Spleen (tissue), 11 donors: ENCODE data around the gene IGSF9B. TPM values are rescaled to one million over a fixed set of nuclear protein-coding genes. Genes with fewer than 3 reads are reported as not detected.

ENCODE experiments used
- DNase-seq: peaks from one replicate; pipeline ENCODE4 v3.0.0-alpha.2; 2020
- H3K27ac ChIP-seq, 8 donors: fragments of 200-600 bp; sonication (generic) in 7 of 8; 1 replicate in 4 of 8; 2 replicates in 4 of 8; pipeline versions ENCODE4 v1.5.0 to v1.8.0; 2016 to 2021; ENCODE audit warnings: inconsistent platforms in 4 of 8, mild to moderate bottlenecking in 4 of 8, moderate library complexity in 1 of 8
- H3K27me3 ChIP-seq, 7 donors: fragments of 200-600 bp; sonication (generic) in 6 of 7; replicated peaks in 1 of 7; 1 replicate in 4 of 7; 2 replicates in 3 of 7; pipeline versions ENCODE4 v1.5.0 to v1.8.0; 2016 to 2021; ENCODE audit warnings: inconsistent platforms in 3 of 7, mild to moderate bottlenecking in 1 of 7
- H3K36me3 ChIP-seq, 6 donors: fragments of 200-600 bp; sonication (generic) in 5 of 6; 1 replicate in 4 of 6; 2 replicates in 2 of 6; pipeline versions ENCODE4 v1.5.0 to v1.8.0; 2016 to 2021; ENCODE audit warnings: inconsistent platforms in 2 of 6
- H3K4me1 ChIP-seq, 6 donors: fragments of 200-600 bp; sonication (generic) in 5 of 6; 1 replicate in 3 of 6; 2 replicates in 3 of 6; pipeline versions ENCODE4 v1.5.0 to v1.8.0; 2016 to 2021; ENCODE audit warnings: inconsistent platforms in 3 of 6
- H3K4me3 ChIP-seq, 8 donors: fragments of 200-600 bp; sonication (generic) in 7 of 8; 1 replicate in 4 of 8; 2 replicates in 4 of 8; pipeline versions ENCODE4 v1.5.0 to v1.8.0; 2016 to 2021; ENCODE audit warnings: inconsistent platforms in 4 of 8, mild to moderate bottlenecking in 4 of 8, moderate library complexity in 2 of 8
- H3K9me3 ChIP-seq, 8 donors: fragments of 200-600 bp; sonication (generic) in 7 of 8; 1 replicate in 4 of 8; 2 replicates in 4 of 8; pipeline versions ENCODE4 v1.5.0 to v1.8.0; 2016 to 2021; ENCODE audit warnings: inconsistent platforms in 4 of 8
- POLR2A ChIP-seq, 3 donors: fragments of 450-650 bp; IDR thresholded peaks; one replicate each; pipeline ENCODE4 v1.5.1; 2017; ENCODE audit warnings: antibody characterized with exemption in 3 of 3, mild to moderate bottlenecking in 1 of 3
- POLR2AphosphoS5 ChIP-seq, 3 donors: sonication (generic); formaldehyde crosslinking; IDR thresholded peaks; one replicate each; pipeline ENCODE4 v1.5.1; 2017; ENCODE audit warnings: antibody characterized with exemption in 3 of 3
- WGBS, 5 donors: extraction: QIAGEN DNeasy Blood & Tissue Kit in 3 of 5; methylation state at CpG; one replicate each; pipeline versions ENCODE4 v1.1.5 to v1.1.7; 2013 to 2018; 5-methylcytosine and 5-hydroxymethylcytosine counted together
- intact Hi-C: fragments of 100-400 bp; cut with DNase I; formaldehyde crosslinking; loops from one replicate; pipeline ENCODE4 v1.15.0; 2023; ENCODE audit warnings: low total_unique reads
- polyA plus RNA-seq, 3 donors: library from polyadenylated mRNA; stranded (reverse); fragments of 200-250 nt; gene quantifications; one replicate each; pipeline ENCODE4 v1.2.1, GENCODE V29; 2013
- total RNA-seq, 7 donors: library from RNA; depleted of rRNA in 3 of 7; stranded (reverse); fragments of >200 nt in 3 of 7; fragmentation: NEBNext Ultra II Directional in 4 of 7; extraction: Animal tissue kit (Norgen Biotek cat#: 25700) in 4 of 7; gene quantifications; one replicate each; pipeline versions ENCODE4 v1.1.0 to v1.2.1, GENCODE V29; 2016 to 2021
- TF ChIP-seq, protein P1 (sequence below), 11 experiments: fragments of 200-600 bp in 7 of 11; fragments of 450-650 bp in 4 of 11; sonication (generic) in 4 of 11; IDR thresholded peaks in 8 of 11; conservative IDR thresholded peaks in 3 of 11; 1 replicate in 7 of 11; 2 replicates in 4 of 11; pipeline versions ENCODE4 v1.4.0 to v1.8.0; 2016 to 2021; ENCODE audit warnings: antibody characterized with exemption in 11 of 11, inconsistent platforms in 4 of 11, mild to moderate bottlenecking in 1 of 11
- donor health status: healthy with polysubstance abuse.
- donor health status: DM: no; HTN: no; CAD: no; lungs with moderate emphysema.
- donor health status: DM: no; HTN: no; CAD: no.
- donor health status: Bipolar disorder and iron deficiency.
- donor health status: healthy.
- donor health status: DM: no; HTN: no; CAD: no.
- donor health status: DM: yes; HTN: yes; CAD: no.

IGSF9B gene
- total and polyA plus RNA-seq, 10 donors = 0.50 to 11.2 (median 3.9) TPM

DNA sequence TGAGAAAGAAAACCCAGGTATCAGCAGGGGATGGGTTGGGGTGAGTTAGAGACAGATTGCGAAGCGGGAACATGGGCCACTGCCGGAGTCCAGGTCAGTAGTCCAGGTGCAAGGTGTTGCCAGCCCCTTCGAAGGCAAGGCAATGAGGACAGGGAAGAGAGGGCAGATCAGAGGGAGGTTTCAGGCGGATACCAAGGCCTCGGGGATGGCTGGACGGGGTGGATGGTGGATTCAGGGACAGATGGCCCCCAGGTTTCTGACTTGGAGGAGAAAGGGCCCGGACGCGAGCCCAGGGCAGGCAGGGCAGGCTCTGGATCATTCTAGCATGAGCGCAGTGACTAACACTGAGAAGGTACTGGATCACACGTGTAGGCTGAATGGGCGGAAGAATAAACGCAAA, 25.4 kb upstream of the IGSF9B start:
- intact Hi-C loops = no loop called here
- no peaks in the 10 kb centered on the region for H3K4me1 ChIP-seq
- no peak for TF ChIP-seq POLR2AphosphoS5 (IDR thresholded peaks at IDR 0.05)
- TF ChIP-seq POLR2A (IDR thresholded peaks at IDR 0.05) = no peak
- TF ChIP-seq, protein P1, sequence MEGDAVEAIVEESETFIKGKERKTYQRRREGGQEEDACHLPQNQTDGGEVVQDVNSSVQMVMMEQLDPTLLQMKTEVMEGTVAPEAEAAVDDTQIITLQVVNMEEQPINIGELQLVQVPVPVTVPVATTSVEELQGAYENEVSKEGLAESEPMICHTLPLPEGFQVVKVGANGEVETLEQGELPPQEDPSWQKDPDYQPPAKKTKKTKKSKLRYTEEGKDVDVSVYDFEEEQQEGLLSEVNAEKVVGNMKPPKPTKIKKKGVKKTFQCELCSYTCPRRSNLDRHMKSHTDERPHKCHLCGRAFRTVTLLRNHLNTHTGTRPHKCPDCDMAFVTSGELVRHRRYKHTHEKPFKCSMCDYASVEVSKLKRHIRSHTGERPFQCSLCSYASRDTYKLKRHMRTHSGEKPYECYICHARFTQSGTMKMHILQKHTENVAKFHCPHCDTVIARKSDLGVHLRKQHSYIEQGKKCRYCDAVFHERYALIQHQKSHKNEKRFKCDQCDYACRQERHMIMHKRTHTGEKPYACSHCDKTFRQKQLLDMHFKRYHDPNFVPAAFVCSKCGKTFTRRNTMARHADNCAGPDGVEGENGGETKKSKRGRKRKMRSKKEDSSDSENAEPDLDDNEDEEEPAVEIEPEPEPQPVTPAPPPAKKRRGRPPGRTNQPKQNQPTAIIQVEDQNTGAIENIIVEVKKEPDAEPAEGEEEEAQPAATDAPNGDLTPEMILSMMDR (IDR thresholded peaks at IDR 0.05 in 8 of 11, conservative IDR thresholded peaks at IDR 0.05 in 3 of 11) = no peak
- H3K27me3 ChIP-seq = peaks cover 0 to 12% (median 0%) of the 10 kb centered on the region in 7 donors
- whole genome bisulfite sequencing, 5 donors = 88 to 92% (median 89%) methylated on average over 14 of the region's 14 CpGs
- no peak overlapping the region for H3K27ac ChIP-seq
- H3K9me3 ChIP-seq = no peaks in the 10 kb centered on the region
- H3K4me3 ChIP-seq = no peak overlapping the region
- H3K36me3 ChIP-seq = no peaks in the 10 kb centered on the region
- no peak for DNase-seq

DNA sequence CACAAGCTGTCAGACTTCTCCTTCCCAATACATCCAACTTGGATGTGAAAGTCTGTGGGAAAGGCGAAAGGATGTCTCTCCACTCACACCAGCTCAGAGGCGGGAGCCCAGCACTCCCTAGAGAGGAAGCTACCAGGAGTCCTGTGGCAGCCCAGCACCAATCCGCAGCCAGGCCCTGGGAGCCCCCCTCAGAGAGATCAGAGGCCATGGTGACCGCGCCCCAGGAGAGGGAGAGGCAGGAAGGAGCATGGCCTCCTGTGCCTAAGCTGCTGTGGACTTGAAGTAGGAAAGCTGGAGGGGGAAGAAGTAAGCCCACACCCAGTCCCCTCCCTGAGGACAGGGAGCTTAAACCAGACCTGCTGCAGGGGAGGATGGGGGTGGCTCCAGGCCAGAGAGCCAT, 24.4 kb upstream of the IGSF9B start:
- 42 to 66% (median 54%) methylated on average over 5 of the region's 5 CpGs for WGBS, 5 donors
- Histone ChIP-seq H3K4me3 (no peak overlapping the region), H3K27me3 (peaks cover 0 to 13% (median 0%) of the 10 kb centered on the region in 7 donors), H3K4me1 (no peaks in the 10 kb centered on the region), H3K9me3 (no peaks in the 10 kb centered on the region), H3K36me3 (no peaks in the 10 kb centered on the region), H3K27ac (peak overlapping the region in 4 of 8 donors; percentile 21 to 51 (median 42))
- TF ChIP-seq, protein P1 (IDR thresholded peaks at IDR 0.05 in 8 of 11, conservative IDR thresholded peaks at IDR 0.05 in 3 of 11) = no peak
- TF ChIP-seq POLR2AphosphoS5 (IDR thresholded peaks at IDR 0.05) (peak in 2 of 3 donors; percentile 49 to 65), POLR2A (IDR thresholded peaks at IDR 0.05) (no peak)
- intact Hi-C loops = no loop called here
- no peak for DNase-seq

DNA sequence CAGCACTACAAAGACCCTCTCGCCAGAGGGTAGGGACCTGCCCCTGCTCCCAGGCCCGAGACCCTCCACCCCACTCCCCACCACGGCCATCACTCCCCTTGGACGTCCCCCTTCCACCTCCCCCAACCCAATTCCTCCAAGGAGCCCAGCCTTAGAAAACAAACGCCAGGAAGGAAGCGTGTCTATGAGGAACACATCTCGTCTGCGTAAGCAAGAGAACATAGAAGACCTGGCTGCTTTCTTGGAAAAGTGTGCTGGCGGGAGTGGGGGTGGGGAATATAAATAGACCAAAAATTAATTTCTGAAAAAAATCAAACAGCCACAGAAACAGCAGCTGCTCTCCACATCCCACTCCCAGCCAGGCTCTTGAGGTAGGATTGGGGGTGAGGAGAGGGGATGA, 23.9 kb upstream of the IGSF9B start:
- TF ChIP-seq, protein P1 (IDR thresholded peaks at IDR 0.05 in 8 of 11, conservative IDR thresholded peaks at IDR 0.05 in 3 of 11) = no peak
- TF ChIP-seq POLR2A (IDR thresholded peaks at IDR 0.05) = no peak
- no peak for TF ChIP-seq POLR2AphosphoS5 (IDR thresholded peaks at IDR 0.05)
- intact Hi-C loops = no loop called here
- WGBS, 5 donors = 39 to 56% (median 51%) methylated on average over 9 of the region's 9 CpGs
- Histone ChIP-seq H3K4me3 (no peak overlapping the region), H3K27ac (peak overlapping the region in 2 of 8 donors; percentile 35 to 51), H3K36me3 (no peaks in the 10 kb centered on the region), H3K27me3 (peaks cover 0 to 17% (median 0%) of the 10 kb centered on the region in 7 donors), H3K4me1 (no peaks in the 10 kb centered on the region), H3K9me3 (no peaks in the 10 kb centered on the region)
- no peak for DNase-seq

DNA sequence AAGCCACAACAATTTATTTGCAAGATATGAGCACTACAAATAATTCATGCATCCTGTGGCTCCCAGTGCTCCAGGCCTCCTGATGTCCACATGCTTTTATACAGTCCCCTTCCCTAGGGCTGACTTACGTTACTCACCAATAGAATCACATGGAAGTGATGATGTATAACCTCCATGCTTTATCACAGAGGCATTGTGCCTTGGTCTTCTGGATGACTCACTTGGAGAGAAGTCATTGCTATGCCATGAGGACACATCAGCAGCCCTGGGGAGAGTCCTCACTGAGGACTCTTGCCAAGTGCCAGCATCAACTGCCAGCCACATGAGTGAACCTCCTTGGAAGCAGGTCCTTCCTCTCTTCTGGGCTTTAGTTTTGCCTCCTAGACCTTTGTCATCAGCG, 22.0 kb upstream of the IGSF9B start:
- intact Hi-C loops = no loop called here
- Histone ChIP-seq H3K4me1 (no peaks in the 10 kb centered on the region), H3K27ac (no peak overlapping the region), H3K27me3 (peaks cover 0 to 33% (median 0%) of the 10 kb centered on the region in 7 donors), H3K4me3 (no peak overlapping the region), H3K9me3 (no peaks in the 10 kb centered on the region), H3K36me3 (no peaks in the 10 kb centered on the region)
- DNase-seq = no peak
- no peak for TF ChIP-seq POLR2A (IDR thresholded peaks at IDR 0.05)
- TF ChIP-seq, protein P1 (IDR thresholded peaks at IDR 0.05 in 8 of 11, conservative IDR thresholded peaks at IDR 0.05 in 3 of 11) = no peak
- no peak for TF ChIP-seq POLR2AphosphoS5 (IDR thresholded peaks at IDR 0.05)
- WGBS, 5 donors = 84 to 95% (median 89%) methylated on average over 2 of the region's 2 CpGs
